ENCODE measurements around the gene RC3H2. TPM values are rescaled to one million over a fixed set of nuclear protein-coding genes. Genes with fewer than 3 reads are reported as not detected.

Gene RC3H2
- total and polyA plus RNA-seq, 2 of the 8 experiments (the other 6 are each of a cell fraction or from before 2014, with no cell fraction given) = 11.2 to 38.4 TPM

- no peaks in the 10 kb centered on the region for H3K23me2 ChIP-seq (ENCODE audit: low read depth, low read length)
- no peak overlapping the region for H2BK12ac ChIP-seq (ENCODE audit: low read depth, low read length)
- no peak overlapping the region for H3K4me2 ChIP-seq (ENCODE audit: insufficient read depth in 1 of 2, low read depth in 2 of 2, low read length in 2 of 2)
- no peaks in the 10 kb centered on the region for H3K79me1 ChIP-seq (ENCODE audit: low read depth, low read length)
- H3K4me1 ChIP-seq (replicated peaks in 1 of 4; ENCODE audit: control insufficient read depth in 3 of 4, insufficient read depth in 4 of 4, low read length in 3 of 4) = peaks cover 0 to 19% (median 2%) of the 10 kb centered on the region in 4 experiments; a peak in 4 of 7 replicates
- no peak overlapping the region for H2BK15ac ChIP-seq (ENCODE audit: low read length)
- H3K56ac ChIP-seq (replicated peaks; ENCODE audit: insufficient read length, low read depth, low read length) = no peak overlapping the region
- peaks cover 0 to 4% (median 0%) of the 10 kb centered on the region in 4 experiments; a peak in 1 of 8 replicates for H3K36me3 ChIP-seq (ENCODE audit: control insufficient read depth in 2 of 4, insufficient read depth in 4 of 4, low read length in 3 of 4)
- no peak overlapping the region for H3K9ac ChIP-seq (replicated peaks in 1 of 4; ENCODE audit: extremely low read depth in 1 of 4, low read depth in 3 of 4, low read length in 3 of 4)
- H3K27ac ChIP-seq (ENCODE audit: low read depth, low read length) = no peak overlapping the region
- TF ChIP-seq CHD2 (IDR thresholded peaks at IDR 0.05; ENCODE audit: low read length) = no peak
- TF ChIP-seq HDAC6 (IDR thresholded peaks at IDR 0.05; ENCODE audit: low read depth, low read length) = no peak
- TF ChIP-seq ASH2L (IDR thresholded peaks at IDR 0.05; ENCODE audit: low read length) = no peak
- TF ChIP-seq POLR2A (IDR thresholded peaks at IDR 0.05; ENCODE audit: control extremely low read depth in 1 of 2, low read depth in 2 of 2, low read length in 2 of 2) = no peak
- TF ChIP-seq CREB1 (IDR thresholded peaks at IDR 0.05) = no peak
- TF ChIP-seq PHF8 (conservative IDR thresholded peaks at IDR 0.05; ENCODE audit: low read depth, low read length) = no peak
- no peak for TF ChIP-seq JUND (IDR thresholded peaks at IDR 0.05; ENCODE audit: low read length)
- TF ChIP-seq YY1 (IDR thresholded peaks at IDR 0.05; ENCODE audit: low read depth, low read length) = no peak
- TF ChIP-seq ZNF274 (IDR thresholded peaks at IDR 0.05; ENCODE audit: borderline replicate concordance, extremely low read depth, low read length) = no peak
- TF ChIP-seq SUZ12 (IDR thresholded peaks at IDR 0.05; ENCODE audit: low read length) = no peak
- DNase-seq (ENCODE audit: low read depth in 1 of 2, low spot score in 2 of 2) (no peak), FAIRE-seq (no peak)
- WGBS, 2 experiments (ENCODE audit: extremely low coverage in 1 of 2, insufficient coverage in 1 of 2, insufficient read length in 1 of 2, insufficient replicate concordance in 2 of 2, low coverage in 1 of 2, low lambda C conversion rate in 2 of 2, missing lambda C conversion rate in 1 of 2) = 67% methylated on average over 1 of the region's 1 CpG; no CpG with 5 or more reads in 1 of the 2 experiments
- POLR2A ChIA-PET (ENCODE audit: partially characterized antibody) = interaction anchor here (1.2 to 1.6 kb wide), 3 partner anchors 10 to 34 kb away, joined by 6 to 7 read pairs (median 7); partner anchors contain the start of genes ZBTB26 and ZBTB6
- no peaks in the 10 kb centered on the region for H3K27me3 ChIP-seq (replicated peaks in 1 of 4; ENCODE audit: control insufficient read depth in 3 of 4, extremely low read depth in 1 of 4, insufficient read depth in 3 of 4, low read length in 3 of 4)
- H2BK5ac ChIP-seq (ENCODE audit: low read depth, low read length) = no peak overlapping the region
- no peak overlapping the region for H4K5ac ChIP-seq (ENCODE audit: insufficient read length, low read depth, low read length)
- H4K91ac ChIP-seq (replicated peaks; ENCODE audit: insufficient read length, low read length) = no peak overlapping the region
- no peak overlapping the region for H2AK5ac ChIP-seq (ENCODE audit: low read depth, low read length)
- H4K20me1 ChIP-seq (replicated peaks in 1 of 2; ENCODE audit: control insufficient read depth in 1 of 2, insufficient read depth in 2 of 2, low read length in 2 of 2) = peaks cover 3 to 4% of the 10 kb centered on the region in 2 experiments
- H2BK120ac ChIP-seq (replicated peaks; ENCODE audit: low read depth, low read length) = no peak overlapping the region
- H4K8ac ChIP-seq (ENCODE audit: extremely low read depth, insufficient read depth, low read length) = no peak overlapping the region
- H3K9me3 ChIP-seq (ENCODE audit: insufficient read depth in 2 of 2, low read depth in 1 of 2, low read length in 1 of 2) = no peaks in the 10 kb centered on the region
- H2BK20ac ChIP-seq (ENCODE audit: low read length) = no peak overlapping the region
- H3K14ac ChIP-seq (ENCODE audit: insufficient read length) = no peak overlapping the region
- CTCF ChIA-PET (ENCODE audit: partially characterized antibody) = interaction anchor here (0.6 kb wide), 1 partner anchor 1464 kb away, joined by 4 read pairs; no protein-coding TSS in a partner anchor
- no peak overlapping the region for H2AFZ ChIP-seq (ENCODE audit: low read length)
- H3K18ac ChIP-seq (ENCODE audit: extremely low read depth, low read length) = no peak overlapping the region
- H3K79me2 ChIP-seq (ENCODE audit: control insufficient read depth in 1 of 2, insufficient read depth in 2 of 2, low read length in 2 of 2) = peaks cover 40 to 98% of the 10 kb centered on the region in 2 experiments
- no peak overlapping the region for H3K4me3 ChIP-seq (ENCODE audit: extremely low read depth in 1 of 4, insufficient read depth in 2 of 4, low read depth in 3 of 4, low read length in 4 of 4)
- H3K4ac ChIP-seq (replicated peaks; ENCODE audit: insufficient read length, low read depth, low read length) = no peak overlapping the region
- no peak overlapping the region for H3K23ac ChIP-seq (ENCODE audit: insufficient read length)
Measured at GRCh38 chr9:122946461-122947005, 41.4 kb upstream of the RC3H2 start.
